Activated T-cell treated with anti-CD3 and anti-CD28 coated beads, Interleukin-2, amount 50 U/mL, for 48 hours (primary cell): ENCODE data around the gene SCML1.

Source experiments
- DNase-seq, 2 experiments: peaks; one replicate each; pipeline ENCODE4 v3.0.0-alpha.2; 2020

SCML1 gene

GRCh38 chrX:17801431-17801830, 64.1 kb downstream of the SCML1 start:
- DNase-seq: no peak

- DNase-seq: no peak
Observed at GRCh38 chrX:17802756-17803155, 65.5 kb downstream of the SCML1 start.

GRCh38 chrX:17803449-17803848, 66.2 kb downstream of the SCML1 start:
- DNase-seq: no peak
